Stimulated activated CD8-positive, alpha-beta memory T cell treated with anti-CD3 and anti-CD28 coated beads, Interleukin-12 subunit alpha, Interleukin-12 subunit beta, amount 100 ng/mL, for 4 hours (primary cell): ENCODE measurements around the gene GAK.

ENCODE experiments used
- DNase-seq: peaks from one replicate; pipeline ENCODE4 v3.0.0-alpha.2; 2020; ENCODE audit warnings: low read depth

Gene GAK

DNA sequence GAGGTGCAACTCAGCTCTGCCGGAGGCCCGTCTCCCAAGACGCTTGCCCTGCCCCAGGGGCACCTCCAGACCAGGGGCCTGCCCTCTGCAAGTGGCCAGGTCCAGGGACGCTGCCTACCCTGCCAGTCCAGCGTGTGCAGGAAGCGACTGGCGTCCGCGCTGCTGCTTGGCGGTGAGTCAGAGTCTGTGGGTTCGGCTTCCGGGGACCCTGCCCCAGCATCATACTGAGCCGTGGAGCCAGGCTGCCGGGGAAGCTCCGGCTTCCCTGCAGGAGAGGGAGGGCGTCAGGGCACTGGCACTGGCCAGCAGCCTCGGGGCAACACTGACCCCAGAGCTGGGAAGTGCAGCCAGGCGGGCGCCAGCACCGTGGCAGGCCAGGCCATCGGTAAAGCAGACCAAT, 63.7 kb downstream of the GAK start:
- DNase-seq, result no peak

GRCh38 chr4:867526-868250, 64.4 kb downstream of the GAK start:
- DNase-seq, result no peak

- DNase-seq, result no peak
Measured at GRCh38 chr4:866761-867390, 65.2 kb downstream of the GAK start.

- DNase-seq, result no peak
Measured at GRCh38 chr4:866068-866760, 65.9 kb downstream of the GAK start.

GRCh38 chr4:865572-865971, 66.5 kb downstream of the GAK start:
- no peak for DNase-seq

DNA sequence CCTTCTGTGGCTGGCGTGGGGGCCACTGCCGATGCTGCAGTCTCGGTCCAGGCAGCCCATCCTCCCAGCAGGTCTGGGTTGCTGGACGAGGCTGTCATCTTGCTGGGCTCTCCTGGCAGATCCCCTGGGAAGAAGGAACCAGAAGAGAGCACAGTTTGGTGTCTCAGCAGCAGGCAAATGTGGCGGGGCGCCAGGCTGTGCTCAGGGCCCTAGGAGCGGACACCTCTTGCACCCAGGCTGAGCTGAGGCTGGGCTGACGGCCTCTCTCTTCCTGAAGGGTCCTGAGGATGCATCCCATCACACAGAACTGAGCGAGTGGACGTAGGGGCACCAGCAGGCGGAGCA, 67.0 kb downstream of the GAK start:
- DNase-seq, result no peak

DNA sequence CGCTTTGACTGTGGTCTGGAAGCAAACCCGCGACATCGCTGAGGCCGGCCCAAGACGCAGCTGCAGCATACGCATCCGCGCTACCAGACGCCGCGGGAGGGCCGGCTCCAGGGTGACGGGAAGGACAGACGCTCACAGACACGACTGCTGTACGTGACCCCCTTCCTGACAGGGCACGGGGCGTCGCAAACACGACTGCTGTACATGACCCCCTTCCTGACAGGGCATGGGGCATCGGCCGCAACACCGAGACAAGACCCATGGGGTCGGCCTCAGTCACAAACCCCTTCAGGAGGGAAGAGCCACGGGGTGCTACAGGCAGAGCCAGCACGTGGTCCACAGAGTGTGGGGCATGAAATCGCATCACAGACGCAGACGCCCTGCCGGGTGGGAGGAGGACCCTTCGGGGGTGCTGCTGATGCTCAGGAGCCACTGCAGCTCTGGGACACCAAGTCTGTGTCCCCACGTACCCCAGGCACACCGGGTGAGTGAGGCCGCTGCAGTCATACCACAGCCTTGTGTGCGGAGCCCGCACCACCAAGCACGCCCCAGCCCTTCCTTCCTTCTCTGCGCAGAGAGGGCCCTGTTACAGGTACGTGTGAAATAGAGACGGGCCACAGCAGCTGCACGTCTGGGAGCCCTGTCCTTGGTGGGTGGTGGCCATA, 67.5 kb downstream of the GAK start:
- no peak for DNase-seq

GRCh38 chr4:860561-860960, 71.6 kb downstream of the GAK start:
- DNase-seq, result no peak

DNA sequence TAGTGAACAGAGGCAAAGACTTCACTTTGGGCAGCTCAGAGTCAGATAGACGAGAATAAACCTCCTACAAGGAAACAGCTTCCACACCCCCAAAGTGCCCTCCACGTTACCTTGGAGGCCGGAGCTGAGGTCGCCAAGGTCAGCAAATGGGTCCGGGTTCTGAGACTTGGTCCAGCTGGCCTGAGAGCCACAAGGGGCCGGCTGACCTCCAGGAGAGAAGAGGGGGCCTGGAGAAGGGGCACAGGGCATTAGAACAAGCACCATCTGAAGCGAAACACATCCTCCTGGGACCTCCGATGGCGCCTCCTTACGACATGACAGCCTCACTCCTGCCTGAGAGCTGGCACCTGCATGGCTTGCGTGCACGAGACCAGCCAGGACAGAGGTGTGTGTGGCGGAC, 72.6 kb downstream of the GAK start:
- DNase-seq, result no peak

DNA sequence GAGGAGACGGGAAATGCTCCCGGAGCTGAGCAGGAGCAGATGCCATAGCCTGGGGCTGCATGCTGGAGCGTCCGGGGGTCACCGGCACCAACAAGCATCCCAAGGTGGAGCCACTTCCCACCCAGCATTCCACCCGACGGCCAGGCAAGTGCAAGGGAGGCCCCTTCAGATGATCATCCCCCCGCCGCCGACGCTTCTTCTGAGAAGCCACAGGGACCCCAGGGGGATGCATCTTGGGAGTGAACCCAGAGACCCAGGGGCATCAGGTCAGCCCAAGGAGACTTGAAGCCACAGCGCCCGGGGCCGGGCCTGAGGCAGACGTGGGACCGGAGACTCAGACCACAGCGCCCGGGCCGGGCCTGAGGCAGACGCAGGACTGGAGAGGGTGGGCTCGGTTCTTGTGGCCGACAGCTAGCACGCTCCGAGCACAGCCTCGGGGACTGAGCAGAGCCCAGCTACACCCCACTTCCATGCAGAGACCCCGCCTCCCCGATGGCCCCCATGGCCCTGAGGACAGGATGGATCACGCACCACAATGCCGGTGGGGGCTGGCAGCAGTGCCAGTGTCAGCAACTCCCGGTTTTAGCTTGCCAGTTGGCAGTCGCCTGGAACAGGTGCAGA, 73.2 kb downstream of the GAK start:
- DNase-seq, result no peak

- DNase-seq, result no peak
Measured at GRCh38 chr4:858041-858481, 74.1 kb downstream of the GAK start.

DNA sequence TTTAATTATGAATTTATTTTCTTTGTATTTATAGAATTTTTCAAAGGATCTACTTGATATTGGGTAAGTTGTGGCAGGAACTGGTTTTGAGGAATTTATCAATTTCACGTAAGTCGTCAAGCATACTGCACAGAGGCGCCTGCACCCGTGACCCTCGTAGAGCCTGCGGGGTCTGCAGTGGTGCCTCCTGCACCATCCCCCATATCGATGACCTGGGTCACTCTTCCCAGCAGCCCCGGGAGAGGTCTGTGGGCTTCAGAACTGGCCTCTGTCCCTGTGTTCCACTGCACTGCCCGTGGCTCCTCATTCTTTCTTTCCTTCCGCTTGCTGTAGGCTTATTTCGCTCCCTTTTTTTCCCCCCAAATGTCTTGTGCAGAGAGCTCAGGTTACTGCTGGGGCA, 74.7 kb downstream of the GAK start:
- DNase-seq, result no peak

GRCh38 chr4:856225-856901, 75.8 kb downstream of the GAK start:
- DNase-seq, result no peak

DNA sequence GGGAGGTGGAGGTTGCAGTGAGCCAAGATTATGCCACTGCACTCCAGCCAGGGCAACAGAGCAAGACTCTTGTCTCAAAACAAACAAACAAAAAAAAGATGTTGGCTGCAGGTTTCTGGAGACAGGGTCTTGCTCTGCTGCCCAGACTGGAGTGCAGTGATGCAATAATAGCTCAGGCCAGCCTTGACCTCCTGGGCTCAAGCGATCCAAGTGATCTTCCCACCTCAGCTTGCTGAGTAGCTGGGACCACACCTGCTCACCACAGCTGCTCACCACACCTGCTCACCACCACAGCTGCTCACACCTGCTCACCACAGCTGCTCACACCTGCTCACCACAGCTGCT, 76.3 kb downstream of the GAK start:
- no peak for DNase-seq

- DNase-seq, result no peak
Measured at GRCh38 chr4:854356-854755, 77.8 kb downstream of the GAK start.

- DNase-seq, result no peak
Measured at GRCh38 chr4:853416-853781, 78.7 kb downstream of the GAK start.

- no peak for DNase-seq
Measured at GRCh38 chr4:851701-852430, 80.2 kb downstream of the GAK start.

- DNase-seq, result no peak
Measured at GRCh38 chr4:850323-850945, 81.7 kb downstream of the GAK start.

DNA sequence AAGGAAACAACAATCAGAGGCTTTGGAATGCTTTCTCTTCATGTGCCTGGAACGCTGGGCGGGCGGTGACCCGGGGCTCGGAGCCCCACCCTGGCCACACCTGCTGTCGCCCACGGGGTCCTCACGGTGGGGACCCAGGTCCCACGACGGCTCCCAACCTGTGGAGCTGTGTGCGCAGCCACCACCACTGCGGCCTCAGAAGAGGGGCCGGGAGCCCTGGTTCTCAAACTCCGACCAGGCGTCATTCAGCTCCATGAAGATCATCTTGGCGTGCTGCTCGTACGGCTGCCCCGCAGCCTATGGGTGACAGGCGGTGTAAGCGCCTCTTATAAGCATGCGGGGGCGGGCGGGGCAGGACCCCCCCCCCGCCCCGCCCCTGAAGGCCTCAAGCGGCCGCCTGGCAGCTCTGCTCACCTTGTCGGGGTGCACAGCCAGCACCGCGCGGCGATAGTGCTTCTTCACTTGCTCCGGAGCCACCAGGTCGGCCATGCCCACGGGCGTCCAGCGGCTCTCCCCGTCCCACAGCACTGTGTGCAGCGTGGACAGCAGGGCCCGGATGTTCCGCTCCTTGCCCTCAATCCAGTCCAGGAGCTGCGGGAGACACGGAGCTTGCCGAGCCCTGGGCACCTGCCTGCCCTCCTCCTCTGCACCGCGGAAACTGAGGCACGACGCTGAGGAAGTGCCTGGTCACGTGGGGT, 82.5 kb downstream of the GAK start:
- no peak for DNase-seq

GRCh38 chr4:848803-849477, 83.2 kb downstream of the GAK start:
- DNase-seq, result no peak
